OCI-LY1 (cell line): ENCODE measurements around the gene TXNDC16.

Experiments
- H2AFZ ChIP-seq: fragments of 200-600 bp; sonication (generic), shearing (Covaris generic); 2 replicates; pipeline ENCODE4 v1.6.0; 2014; ENCODE audit warnings: antibody characterized with exemption, mild to moderate bottlenecking, low read length
- H3F3A ChIP-seq: fragments of 200-600 bp; sonication (generic), shearing (Covaris generic); 2 replicates; pipeline ENCODE4 v1.6.0; 2014; ENCODE audit warnings: mild to moderate bottlenecking, antibody characterized with exemption, low read length, moderate library complexity; ENCODE audit not compliant: insufficient read depth
- H3K27ac ChIP-seq: fragments of 200-600 bp; sonication (generic); 2 replicates; pipeline ENCODE4 v1.5.1; 2014; ENCODE audit warnings: low read length, mixed run types, mild to moderate bottlenecking, low read depth; ENCODE audit not compliant: poor library complexity, severe bottlenecking
- H3K27me3 ChIP-seq: fragments of 200-600 bp; sonication (generic); 2 replicates; pipeline ENCODE4 v1.6.0; 2014; ENCODE audit warnings: antibody characterized with exemption, mild to moderate bottlenecking, low read length, moderate library complexity; ENCODE audit not compliant: insufficient read depth
- H3K36me3 ChIP-seq: fragments of 200-600 bp; sonication (generic); 2 replicates; pipeline ENCODE4 v1.6.1; 2014; ENCODE audit warnings: mild to moderate bottlenecking, antibody characterized with exemption, low read length, moderate library complexity, mixed read lengths; ENCODE audit not compliant: insufficient read depth
- H3K4me1 ChIP-seq: fragments of 200-600 bp; sonication (generic); 2 replicates; pipeline ENCODE4 v1.5.1; 2014; ENCODE audit warnings: mild to moderate bottlenecking, low read length, moderate library complexity; ENCODE audit not compliant: insufficient read depth, severe bottlenecking
- H3K4me2 ChIP-seq: fragments of 200-600 bp; sonication (generic), shearing (Covaris generic); 2 replicates; pipeline ENCODE4 v1.6.1; 2014; ENCODE audit warnings: low read length
- H3K4me3 ChIP-seq: fragments of 200-600 bp; sonication (generic); 2 replicates; pipeline ENCODE4 v1.5.1; 2014; ENCODE audit warnings: low read length, low read depth, mild to moderate bottlenecking, mixed read lengths; ENCODE audit not compliant: poor library complexity, severe bottlenecking
- H3K79me2 ChIP-seq: fragments of 200-600 bp; shearing (Covaris generic); 2 replicates; pipeline ENCODE4 v1.6.1; 2016; ENCODE audit warnings: mixed run types, low read length, mixed read lengths; ENCODE audit not compliant: insufficient read depth
- H3K9ac ChIP-seq: fragments of 200-600 bp; sonication (generic), shearing (Covaris generic); 2 replicates; pipeline ENCODE4 v1.6.1; 2014; ENCODE audit warnings: mild to moderate bottlenecking, low read length, mixed read lengths
- H3K9me2 ChIP-seq: fragments of 200-600 bp; sonication (generic), shearing (Covaris generic); 2 replicates; pipeline ENCODE4 v1.6.1; 2014; ENCODE audit warnings: low read depth, mild to moderate bottlenecking, low read length, mixed read lengths
- H3K9me3 ChIP-seq: fragments of 200-600 bp; shearing (Covaris generic); 2 replicates; pipeline ENCODE4 v1.6.1; 2014; ENCODE audit warnings: low read length, mixed read lengths
- H4K20me1 ChIP-seq: fragments of 200-600 bp; sonication (generic), shearing (Covaris generic); 2 replicates; pipeline ENCODE4 v1.6.0; 2016; ENCODE audit warnings: mild to moderate bottlenecking, low read length; ENCODE audit not compliant: insufficient read depth
- EZH2 ChIP-seq: fragments of 200-600 bp; sonication (generic), shearing (Covaris generic); IDR thresholded peaks from 2 replicates; pipeline ENCODE4 v1.8.0; 2017; ENCODE audit warnings: borderline replicate concordance, mixed run types, mild to moderate bottlenecking, antibody characterized with exemption, low read length, moderate library complexity, mixed read lengths
- TF ChIP-seq, protein P1 (sequence below): fragments of 200-600 bp; sonication (generic), shearing (Covaris generic); IDR thresholded peaks from 2 replicates; pipeline ENCODE4 v1.5.1; 2017; ENCODE audit warnings: mild to moderate bottlenecking, antibody characterized with exemption, low read length, moderate library complexity, mixed read lengths

The TXNDC16 gene

GRCh38 chr14:52429451-52429850 is 122.9 kb downstream of the TXNDC16 start:
- Histone ChIP-seq H4K20me1 (no peaks in the 10 kb centered on the region), H3K4me2 (no peak overlapping the region), H3K9me3 (no peaks in the 10 kb centered on the region), H3K4me3 (no peak overlapping the region), H3F3A (no peaks in the 10 kb centered on the region), H3K79me2 (no peaks in the 10 kb centered on the region), H3K9me2 (no peaks in the 10 kb centered on the region), H3K36me3 (peaks cover 5% of the 10 kb centered on the region; the same call in 1 of the 2 replicates), H2AFZ (no peak overlapping the region), H3K4me1 (no peaks in the 10 kb centered on the region), H3K9ac (no peak overlapping the region), H3K27ac (no peak overlapping the region), H3K27me3 (no peaks in the 10 kb centered on the region)
- TF ChIP-seq EZH2: no peak
- TF ChIP-seq, protein P1, sequence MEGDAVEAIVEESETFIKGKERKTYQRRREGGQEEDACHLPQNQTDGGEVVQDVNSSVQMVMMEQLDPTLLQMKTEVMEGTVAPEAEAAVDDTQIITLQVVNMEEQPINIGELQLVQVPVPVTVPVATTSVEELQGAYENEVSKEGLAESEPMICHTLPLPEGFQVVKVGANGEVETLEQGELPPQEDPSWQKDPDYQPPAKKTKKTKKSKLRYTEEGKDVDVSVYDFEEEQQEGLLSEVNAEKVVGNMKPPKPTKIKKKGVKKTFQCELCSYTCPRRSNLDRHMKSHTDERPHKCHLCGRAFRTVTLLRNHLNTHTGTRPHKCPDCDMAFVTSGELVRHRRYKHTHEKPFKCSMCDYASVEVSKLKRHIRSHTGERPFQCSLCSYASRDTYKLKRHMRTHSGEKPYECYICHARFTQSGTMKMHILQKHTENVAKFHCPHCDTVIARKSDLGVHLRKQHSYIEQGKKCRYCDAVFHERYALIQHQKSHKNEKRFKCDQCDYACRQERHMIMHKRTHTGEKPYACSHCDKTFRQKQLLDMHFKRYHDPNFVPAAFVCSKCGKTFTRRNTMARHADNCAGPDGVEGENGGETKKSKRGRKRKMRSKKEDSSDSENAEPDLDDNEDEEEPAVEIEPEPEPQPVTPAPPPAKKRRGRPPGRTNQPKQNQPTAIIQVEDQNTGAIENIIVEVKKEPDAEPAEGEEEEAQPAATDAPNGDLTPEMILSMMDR: no peak

DNA sequence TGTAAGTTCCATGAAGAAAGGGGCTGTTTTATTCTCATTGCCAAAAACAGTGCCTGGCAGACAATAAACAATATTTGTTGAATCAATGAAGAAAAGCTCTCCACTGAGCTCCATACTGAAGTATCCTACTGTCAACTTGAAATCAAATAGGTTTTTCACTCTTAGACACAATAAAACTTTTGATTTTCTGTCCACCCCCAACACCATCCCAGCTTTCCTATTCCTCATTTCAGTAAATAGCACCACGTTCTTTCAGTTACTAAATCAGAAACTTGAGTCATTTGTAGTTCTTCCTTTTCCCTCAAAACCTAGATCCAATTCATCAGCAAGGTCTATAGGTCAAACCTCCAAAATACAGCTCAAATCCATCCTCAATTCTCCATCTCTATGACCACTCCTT is 124.8 kb downstream of the TXNDC16 start:
- no peaks in the 10 kb centered on the region for H3F3A ChIP-seq

DNA sequence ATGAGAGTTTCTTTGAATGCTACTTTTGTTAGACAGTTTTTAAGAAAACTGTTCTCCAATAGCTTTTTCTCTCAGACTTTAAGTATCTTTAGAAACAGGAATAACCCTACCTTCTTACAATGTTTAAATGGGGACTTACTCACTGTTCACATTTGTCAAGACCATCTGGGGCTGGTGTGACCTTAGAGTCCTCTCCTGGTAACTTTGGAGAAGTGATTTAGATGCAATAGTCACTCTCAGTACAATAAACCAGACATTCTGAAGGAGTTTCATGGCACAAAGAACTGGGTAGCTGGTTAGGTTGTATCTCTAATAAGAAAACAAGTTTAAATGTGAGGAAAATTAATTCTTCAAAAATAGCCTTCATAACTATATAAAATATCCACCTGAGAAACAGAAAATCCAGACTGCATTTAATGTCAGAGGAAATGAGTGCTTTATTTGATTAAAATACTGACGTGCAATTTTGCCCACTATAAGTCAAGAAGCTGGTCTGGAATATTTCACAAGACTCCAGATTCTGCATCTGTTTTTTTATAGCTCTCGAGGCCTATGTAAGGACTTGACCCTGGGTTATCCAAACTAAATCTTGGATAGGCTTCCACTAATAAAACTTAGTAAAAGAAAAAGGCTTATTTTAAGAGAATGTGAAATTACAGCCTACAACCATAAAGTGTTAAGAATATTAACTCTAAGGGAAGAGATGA is 129.5 kb downstream of the TXNDC16 start:
- H3K27ac ChIP-seq: no peak overlapping the region
- H3K4me1 ChIP-seq: no peaks in the 10 kb centered on the region
- no peak overlapping the region for H2AFZ ChIP-seq
- no peak overlapping the region for H3K9ac ChIP-seq
- H3F3A ChIP-seq: no peaks in the 10 kb centered on the region
- no peak overlapping the region for H3K4me3 ChIP-seq
- no peak for TF ChIP-seq EZH2
- TF ChIP-seq, protein P1: no peak
- H3K36me3 ChIP-seq: no peaks in the 10 kb centered on the region
- H4K20me1 ChIP-seq: no peaks in the 10 kb centered on the region
- H3K4me2 ChIP-seq: no peak overlapping the region
- no peaks in the 10 kb centered on the region for H3K9me2 ChIP-seq
- no peaks in the 10 kb centered on the region for H3K79me2 ChIP-seq
- no peaks in the 10 kb centered on the region for H3K27me3 ChIP-seq
- H3K9me3 ChIP-seq: no peaks in the 10 kb centered on the region

More for the DNA sequence above, 124.8 kb downstream of the TXNDC16 start:
- no peaks in the 10 kb centered on the region for H3K9me2 ChIP-seq
- no peak for TF ChIP-seq EZH2
- TF ChIP-seq, protein P1: no peak
- peaks cover 5% of the 10 kb centered on the region; the same call in 1 of the 2 replicates for H3K36me3 ChIP-seq
- no peak overlapping the region for H3K27ac ChIP-seq
- no peaks in the 10 kb centered on the region for H3K4me1 ChIP-seq
- H3K79me2 ChIP-seq: no peaks in the 10 kb centered on the region
- H3K27me3 ChIP-seq: no peaks in the 10 kb centered on the region
- H2AFZ ChIP-seq: no peak overlapping the region
- H3K4me2 ChIP-seq: no peak overlapping the region
- no peaks in the 10 kb centered on the region for H3K9me3 ChIP-seq
- H4K20me1 ChIP-seq: no peaks in the 10 kb centered on the region
- no peak overlapping the region for H3K9ac ChIP-seq
- no peak overlapping the region for H3K4me3 ChIP-seq
